HEK293 (cell line): ENCODE data around the gene BIRC5.

Source experiments
- KLF1 ChIP-seq: fragments of 450-650 bp; formaldehyde crosslinking; IDR thresholded peaks from 2 replicates; pipeline ENCODE4 v1.5.1; 2016; ENCODE audit warnings: missing biosample characterization, missing genetic modification characterization
- ZBTB7A ChIP-seq: fragments of 450-650 bp; formaldehyde crosslinking; IDR thresholded peaks from 2 replicates; pipeline ENCODE4 v1.5.1; 2016; ENCODE audit warnings: low read depth, missing biosample characterization, missing genetic modification characterization
- ZNF10 ChIP-seq: fragments of 450-650 bp; formaldehyde crosslinking; IDR thresholded peaks from 2 replicates; pipeline ENCODE4 v1.5.1; 2017; ENCODE audit warnings: missing biosample characterization, missing genetic modification characterization
- ZNF416 ChIP-seq: fragments of 450-650 bp; formaldehyde crosslinking; IDR thresholded peaks from 2 replicates; pipeline ENCODE4 v1.5.1; 2016; ENCODE audit warnings: missing biosample characterization, missing genetic modification characterization
- ZNF776 ChIP-seq: fragments of 450-650 bp; formaldehyde crosslinking; IDR thresholded peaks from 2 replicates; pipeline ENCODE4 v1.5.0; 2017; ENCODE audit warnings: missing biosample characterization, missing genetic modification characterization, borderline replicate concordance
- TF ChIP-seq, protein P1 (sequence below): fragments of 450-650 bp; formaldehyde crosslinking; IDR thresholded peaks from 2 replicates; pipeline ENCODE4 v1.5.1; 2016; ENCODE audit warnings: missing biosample characterization, missing genetic modification characterization, low read depth
- TF ChIP-seq, protein P2 (sequence below): fragments of 450-650 bp; formaldehyde crosslinking; IDR thresholded peaks from 2 replicates; pipeline ENCODE4 v1.5.1; 2016; ENCODE audit warnings: missing biosample characterization, missing genetic modification characterization
- TF ChIP-seq, protein P3 (sequence below): fragments of 450-650 bp; formaldehyde crosslinking; IDR thresholded peaks from 2 replicates; pipeline ENCODE4 v1.5.1; 2016; ENCODE audit warnings: missing biosample characterization, missing genetic modification characterization, low read depth
- TF ChIP-seq, protein P4 (sequence below): fragments of 450-650 bp; formaldehyde crosslinking; conservative IDR thresholded peaks from 2 replicates; pipeline ENCODE4 v1.5.1; 2016; ENCODE audit warnings: low read depth, missing biosample characterization, missing genetic modification characterization

DNA sequence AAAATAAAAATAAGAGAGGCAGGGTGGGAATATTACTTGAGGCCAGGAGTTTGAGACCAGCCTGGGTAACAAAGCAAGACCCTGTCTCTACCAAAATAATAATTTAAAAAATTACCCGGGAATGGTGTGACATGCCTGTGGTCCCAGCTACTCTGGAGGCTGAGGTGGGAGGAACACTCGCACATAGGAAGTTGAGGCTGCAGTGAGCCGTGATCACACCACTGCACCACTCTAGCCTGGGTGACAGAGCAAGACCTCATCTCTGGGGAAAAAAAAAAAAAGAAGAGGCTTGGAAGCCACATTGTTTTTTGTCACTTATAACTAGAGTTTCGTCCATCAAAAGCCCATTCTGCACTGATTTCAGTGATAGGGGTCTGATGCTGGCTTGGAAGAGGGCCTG is 14.1 kb downstream of the BIRC5 start:
- TF ChIP-seq, protein P1, sequence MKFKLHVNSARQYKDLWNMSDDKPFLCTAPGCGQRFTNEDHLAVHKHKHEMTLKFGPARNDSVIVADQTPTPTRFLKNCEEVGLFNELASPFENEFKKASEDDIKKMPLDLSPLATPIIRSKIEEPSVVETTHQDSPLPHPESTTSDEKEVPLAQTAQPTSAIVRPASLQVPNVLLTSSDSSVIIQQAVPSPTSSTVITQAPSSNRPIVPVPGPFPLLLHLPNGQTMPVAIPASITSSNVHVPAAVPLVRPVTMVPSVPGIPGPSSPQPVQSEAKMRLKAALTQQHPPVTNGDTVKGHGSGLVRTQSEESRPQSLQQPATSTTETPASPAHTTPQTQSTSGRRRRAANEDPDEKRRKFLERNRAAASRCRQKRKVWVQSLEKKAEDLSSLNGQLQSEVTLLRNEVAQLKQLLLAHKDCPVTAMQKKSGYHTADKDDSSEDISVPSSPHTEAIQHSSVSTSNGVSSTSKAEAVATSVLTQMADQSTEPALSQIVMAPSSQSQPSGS (tag by site-specific recombination): no peak
- TF ChIP-seq ZNF776: no peak
- no peak for TF ChIP-seq ZNF416 (tag by site-specific recombination)
- TF ChIP-seq, protein P2, sequence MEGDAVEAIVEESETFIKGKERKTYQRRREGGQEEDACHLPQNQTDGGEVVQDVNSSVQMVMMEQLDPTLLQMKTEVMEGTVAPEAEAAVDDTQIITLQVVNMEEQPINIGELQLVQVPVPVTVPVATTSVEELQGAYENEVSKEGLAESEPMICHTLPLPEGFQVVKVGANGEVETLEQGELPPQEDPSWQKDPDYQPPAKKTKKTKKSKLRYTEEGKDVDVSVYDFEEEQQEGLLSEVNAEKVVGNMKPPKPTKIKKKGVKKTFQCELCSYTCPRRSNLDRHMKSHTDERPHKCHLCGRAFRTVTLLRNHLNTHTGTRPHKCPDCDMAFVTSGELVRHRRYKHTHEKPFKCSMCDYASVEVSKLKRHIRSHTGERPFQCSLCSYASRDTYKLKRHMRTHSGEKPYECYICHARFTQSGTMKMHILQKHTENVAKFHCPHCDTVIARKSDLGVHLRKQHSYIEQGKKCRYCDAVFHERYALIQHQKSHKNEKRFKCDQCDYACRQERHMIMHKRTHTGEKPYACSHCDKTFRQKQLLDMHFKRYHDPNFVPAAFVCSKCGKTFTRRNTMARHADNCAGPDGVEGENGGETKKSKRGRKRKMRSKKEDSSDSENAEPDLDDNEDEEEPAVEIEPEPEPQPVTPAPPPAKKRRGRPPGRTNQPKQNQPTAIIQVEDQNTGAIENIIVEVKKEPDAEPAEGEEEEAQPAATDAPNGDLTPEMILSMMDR (tag by site-specific recombination): no peak
- TF ChIP-seq, protein P3, sequence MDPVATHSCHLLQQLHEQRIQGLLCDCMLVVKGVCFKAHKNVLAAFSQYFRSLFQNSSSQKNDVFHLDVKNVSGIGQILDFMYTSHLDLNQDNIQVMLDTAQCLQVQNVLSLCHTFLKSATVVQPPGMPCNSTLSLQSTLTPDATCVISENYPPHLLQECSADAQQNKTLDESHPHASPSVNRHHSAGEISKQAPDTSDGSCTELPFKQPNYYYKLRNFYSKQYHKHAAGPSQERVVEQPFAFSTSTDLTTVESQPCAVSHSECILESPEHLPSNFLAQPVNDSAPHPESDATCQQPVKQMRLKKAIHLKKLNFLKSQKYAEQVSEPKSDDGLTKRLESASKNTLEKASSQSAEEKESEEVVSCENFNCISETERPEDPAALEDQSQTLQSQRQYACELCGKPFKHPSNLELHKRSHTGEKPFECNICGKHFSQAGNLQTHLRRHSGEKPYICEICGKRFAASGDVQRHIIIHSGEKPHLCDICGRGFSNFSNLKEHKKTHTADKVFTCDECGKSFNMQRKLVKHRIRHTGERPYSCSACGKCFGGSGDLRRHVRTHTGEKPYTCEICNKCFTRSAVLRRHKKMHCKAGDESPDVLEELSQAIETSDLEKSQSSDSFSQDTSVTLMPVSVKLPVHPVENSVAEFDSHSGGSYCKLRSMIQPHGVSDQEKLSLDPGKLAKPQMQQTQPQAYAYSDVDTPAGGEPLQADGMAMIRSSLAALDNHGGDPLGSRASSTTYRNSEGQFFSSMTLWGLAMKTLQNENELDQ: no peak
- TF ChIP-seq ZNF10 (tag by site-specific recombination): no peak
- no peak for TF ChIP-seq ZBTB7A (tag by site-specific recombination)
- TF ChIP-seq KLF1 (tag by site-specific recombination): no peak
- TF ChIP-seq, protein P4, sequence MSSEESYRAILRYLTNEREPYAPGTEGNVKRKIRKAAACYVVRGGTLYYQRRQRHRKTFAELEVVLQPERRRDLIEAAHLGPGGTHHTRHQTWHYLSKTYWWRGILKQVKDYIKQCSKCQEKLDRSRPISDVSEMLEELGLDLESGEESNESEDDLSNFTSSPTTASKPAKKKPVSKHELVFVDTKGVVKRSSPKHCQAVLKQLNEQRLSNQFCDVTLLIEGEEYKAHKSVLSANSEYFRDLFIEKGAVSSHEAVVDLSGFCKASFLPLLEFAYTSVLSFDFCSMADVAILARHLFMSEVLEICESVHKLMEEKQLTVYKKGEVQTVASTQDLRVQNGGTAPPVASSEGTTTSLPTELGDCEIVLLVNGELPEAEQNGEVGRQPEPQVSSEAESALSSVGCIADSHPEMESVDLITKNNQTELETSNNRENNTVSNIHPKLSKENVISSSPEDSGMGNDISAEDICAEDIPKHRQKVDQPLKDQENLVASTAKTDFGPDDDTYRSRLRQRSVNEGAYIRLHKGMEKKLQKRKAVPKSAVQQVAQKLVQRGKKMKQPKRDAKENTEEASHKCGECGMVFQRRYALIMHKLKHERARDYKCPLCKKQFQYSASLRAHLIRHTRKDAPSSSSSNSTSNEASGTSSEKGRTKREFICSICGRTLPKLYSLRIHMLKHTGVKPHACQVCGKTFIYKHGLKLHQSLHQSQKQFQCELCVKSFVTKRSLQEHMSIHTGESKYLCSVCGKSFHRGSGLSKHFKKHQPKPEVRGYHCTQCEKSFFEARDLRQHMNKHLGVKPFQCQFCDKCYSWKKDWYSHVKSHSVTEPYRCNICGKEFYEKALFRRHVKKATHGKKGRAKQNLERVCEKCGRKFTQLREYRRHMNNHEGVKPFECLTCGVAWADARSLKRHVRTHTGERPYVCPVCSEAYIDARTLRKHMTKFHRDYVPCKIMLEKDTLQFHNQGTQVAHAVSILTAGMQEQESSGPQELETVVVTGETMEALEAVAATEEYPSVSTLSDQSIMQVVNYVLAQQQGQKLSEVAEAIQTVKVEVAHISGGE (tag by site-specific recombination): no peak
